EL (cell line): ENCODE measurements around the gene SELENOW.
"Not testable (repeated sequence)": the region's sequence is repeated elsewhere in the genome, so short reads cannot be mapped to it uniquely, and the experiment has no call there.

Source experiments
- DNase-seq: peaks from one replicate; pipeline ENCODE4 v3.0.0-alpha.2; 2016

Gene SELENOW

DNA sequence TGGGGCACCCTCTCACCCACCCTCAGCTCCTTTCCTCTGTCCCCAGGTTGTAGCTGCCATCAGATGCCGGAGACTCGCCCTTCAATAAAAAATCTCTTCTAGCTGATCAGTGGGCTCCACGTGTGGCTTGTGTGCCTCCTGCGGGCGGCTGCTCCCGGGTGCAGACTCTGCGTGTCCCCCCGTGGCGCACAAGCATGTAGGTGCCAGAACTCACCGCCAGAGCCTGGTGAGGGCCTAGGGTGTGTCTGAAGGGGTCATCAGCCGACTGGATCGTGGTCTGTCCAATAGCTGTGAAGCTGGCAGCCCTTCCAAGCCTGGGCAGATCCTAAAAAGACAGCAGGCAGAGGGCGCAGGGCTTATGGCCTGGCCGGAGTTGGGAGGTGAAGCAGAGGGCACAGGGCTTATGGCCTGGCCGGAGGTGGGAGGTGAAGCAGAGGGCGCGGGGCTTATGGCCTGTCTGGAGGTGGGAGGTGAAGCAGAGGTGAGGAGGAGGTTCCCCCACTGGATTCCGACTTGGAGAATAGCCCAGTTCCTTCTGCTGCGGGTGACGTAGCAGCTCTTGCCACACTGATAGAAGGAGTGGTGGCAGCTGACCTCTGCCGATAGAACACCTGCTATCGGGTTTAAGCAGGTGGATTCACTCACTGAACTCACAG lies 21.4 kb upstream of the SELENOW start:
- DNase-seq, result no peak

DNA sequence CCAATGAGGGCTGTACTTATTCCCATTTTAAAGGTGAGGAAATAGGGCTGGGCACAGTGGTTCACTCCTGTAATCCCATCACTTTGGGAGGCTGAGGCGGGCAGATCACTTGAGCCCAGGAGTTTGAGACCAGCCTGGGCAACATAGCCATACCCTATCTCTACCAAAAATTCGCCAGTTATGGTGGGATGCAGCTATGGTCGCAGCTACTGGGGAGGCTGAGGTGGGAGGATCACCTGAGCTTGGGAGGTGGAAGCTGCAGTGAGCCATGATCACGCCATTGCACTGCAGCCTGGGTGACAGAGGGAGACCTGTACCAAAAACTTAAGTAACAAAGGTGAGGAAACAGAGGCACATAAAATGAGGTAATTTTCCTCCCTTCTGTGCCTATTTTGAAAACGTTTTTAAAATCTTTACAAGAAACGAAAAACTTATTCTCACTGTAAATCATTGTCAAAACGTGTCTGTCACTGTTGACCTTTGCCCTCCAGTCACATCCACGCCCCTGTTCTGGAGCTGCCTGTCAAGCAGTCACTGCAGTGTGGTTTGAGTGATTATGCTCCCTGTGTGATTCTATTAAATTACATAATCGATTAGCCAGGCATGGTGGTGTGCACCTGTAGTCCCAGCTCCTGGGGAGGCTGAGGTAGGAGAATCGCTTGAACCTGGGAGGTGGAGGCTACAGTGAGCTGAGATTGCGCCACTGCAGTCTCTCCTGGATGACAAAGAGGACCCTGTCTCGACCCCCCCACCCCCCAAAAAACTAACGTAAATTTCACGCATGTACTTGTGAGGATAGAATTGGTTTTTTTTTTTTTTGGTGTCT lies 20.7 kb upstream of the SELENOW start:
- no peak for DNase-seq

DNA sequence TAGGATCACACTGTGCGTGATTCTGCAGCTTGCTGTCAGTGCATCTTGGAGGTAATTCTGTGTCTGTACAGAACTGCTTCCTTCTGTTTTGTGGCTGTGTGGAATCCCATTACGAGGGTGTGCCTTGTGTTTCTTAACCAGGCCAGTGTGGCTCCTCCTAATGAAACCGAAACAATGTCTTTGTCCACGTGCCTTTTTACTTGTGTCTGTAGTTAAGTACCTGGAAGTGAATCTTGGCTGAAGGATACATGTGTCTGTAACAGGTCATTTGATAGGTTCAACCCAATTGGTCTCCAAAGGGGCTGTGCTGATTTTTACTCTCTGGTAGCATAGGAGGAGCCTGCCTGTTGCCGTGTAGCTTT lies 20.1 kb upstream of the SELENOW start:
- no peak for DNase-seq

DNA sequence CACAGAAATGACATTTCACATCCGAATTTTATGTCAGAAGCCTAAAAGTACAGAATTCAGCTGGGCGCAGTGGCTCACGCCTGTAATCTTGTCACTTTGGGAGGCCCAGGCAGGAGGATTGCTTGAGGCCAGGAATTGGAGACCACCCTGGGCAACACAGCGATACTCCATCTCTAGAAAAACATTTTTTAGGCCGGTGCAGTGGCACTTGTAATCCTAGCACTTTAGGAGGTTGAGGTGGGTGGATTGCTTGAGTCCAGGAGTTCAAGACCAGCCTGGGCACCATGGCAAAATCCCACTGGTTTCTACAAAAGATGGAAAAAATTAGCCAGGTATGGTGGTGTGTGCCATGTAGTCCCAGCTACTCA lies 17.9 kb upstream of the SELENOW start:
- no peak for DNase-seq

DNA sequence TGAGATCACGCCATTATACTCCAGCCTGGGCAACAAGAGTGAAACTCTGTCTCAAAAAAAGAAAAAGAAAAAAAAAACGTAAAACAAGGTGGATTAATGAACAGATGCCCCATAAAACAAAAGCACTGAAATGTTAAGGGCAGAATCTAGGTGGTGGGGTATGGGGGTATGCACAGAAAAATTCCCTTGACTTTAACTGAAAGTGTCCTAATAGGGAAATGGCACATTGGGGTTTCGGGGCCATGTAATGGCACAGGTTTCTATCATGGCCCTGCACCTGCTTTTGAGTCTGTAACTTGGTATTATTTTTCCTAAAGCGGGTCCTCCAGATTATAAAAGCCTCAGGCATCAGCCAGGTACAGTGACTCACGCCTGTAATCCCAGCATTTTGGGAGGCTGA lies 16.9 kb upstream of the SELENOW start:
- DNase-seq, result no peak

DNA sequence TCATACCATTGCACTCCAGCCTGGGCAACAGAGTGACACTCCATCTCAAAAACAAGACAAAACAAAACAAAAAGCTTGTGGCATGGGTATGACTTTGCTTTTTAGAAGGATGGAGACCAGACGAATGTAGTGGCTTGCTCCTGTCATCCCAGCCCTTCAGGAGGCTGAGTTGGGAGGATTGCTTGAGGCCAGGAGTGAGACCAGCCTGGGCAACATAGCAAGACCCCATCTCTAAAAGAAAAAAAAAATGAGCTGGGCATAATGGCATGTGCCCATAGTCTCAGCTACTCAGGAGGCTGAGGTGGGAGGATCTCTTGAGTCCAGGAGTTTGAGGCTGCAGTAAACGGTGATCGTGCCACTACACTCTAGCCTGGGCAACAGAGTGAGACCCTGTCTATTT lies 16.4 kb upstream of the SELENOW start:
- no peak for DNase-seq

DNA sequence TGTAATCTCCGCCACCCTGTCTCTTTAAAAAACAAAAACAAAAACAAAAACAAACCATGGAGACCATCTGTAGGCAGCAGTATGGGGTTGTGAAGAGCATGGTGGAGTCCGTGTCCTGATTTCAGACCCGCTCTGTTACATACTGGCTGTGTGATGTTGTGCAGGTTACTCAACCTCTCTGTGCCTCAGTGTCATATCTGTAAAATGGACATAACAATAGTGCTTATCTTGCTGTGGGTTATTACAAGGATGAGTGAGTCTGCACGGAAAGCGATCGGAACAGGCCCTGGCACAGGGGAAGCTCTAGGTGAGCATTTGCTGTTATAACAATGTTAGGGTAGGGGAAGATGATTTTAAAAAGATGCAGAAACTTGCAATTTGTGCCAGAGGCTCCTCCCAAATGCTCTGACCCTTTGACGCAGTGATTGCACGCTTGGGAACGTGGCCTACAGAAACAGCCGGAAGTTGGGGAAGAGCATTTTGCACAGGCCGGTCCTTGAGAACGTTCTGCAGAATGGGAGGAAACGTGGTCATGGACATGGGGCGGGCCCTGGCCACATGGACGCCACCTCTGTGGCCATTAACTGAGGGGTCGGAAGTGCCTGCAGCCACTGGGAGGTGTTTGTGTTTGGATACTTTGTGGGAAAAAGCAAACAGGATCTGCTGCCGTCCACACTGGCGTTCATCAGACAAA lies 15.7 kb upstream of the SELENOW start:
- DNase-seq, result no peak

DNA sequence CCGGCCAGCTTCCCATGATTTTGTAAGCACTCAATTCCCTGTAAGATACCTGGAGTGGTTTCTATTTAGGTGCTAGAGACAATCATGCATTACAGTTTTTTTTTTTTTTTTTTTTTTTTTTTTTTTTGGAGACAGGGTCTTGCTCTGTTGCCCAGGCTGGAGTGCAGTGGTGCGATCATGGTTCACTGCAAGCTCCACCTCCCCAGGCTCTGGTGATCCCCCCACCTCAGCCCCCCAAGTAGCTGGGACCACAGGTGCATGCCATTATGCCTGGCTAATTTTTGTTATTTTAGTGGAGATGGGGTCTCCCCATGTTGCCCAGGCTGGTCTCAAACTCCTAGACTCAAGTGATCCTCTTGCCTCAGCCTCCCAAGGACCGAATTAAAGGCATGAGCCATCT lies 13.8 kb upstream of the SELENOW start:
- DNase-seq, result not testable (repeated sequence)

DNA sequence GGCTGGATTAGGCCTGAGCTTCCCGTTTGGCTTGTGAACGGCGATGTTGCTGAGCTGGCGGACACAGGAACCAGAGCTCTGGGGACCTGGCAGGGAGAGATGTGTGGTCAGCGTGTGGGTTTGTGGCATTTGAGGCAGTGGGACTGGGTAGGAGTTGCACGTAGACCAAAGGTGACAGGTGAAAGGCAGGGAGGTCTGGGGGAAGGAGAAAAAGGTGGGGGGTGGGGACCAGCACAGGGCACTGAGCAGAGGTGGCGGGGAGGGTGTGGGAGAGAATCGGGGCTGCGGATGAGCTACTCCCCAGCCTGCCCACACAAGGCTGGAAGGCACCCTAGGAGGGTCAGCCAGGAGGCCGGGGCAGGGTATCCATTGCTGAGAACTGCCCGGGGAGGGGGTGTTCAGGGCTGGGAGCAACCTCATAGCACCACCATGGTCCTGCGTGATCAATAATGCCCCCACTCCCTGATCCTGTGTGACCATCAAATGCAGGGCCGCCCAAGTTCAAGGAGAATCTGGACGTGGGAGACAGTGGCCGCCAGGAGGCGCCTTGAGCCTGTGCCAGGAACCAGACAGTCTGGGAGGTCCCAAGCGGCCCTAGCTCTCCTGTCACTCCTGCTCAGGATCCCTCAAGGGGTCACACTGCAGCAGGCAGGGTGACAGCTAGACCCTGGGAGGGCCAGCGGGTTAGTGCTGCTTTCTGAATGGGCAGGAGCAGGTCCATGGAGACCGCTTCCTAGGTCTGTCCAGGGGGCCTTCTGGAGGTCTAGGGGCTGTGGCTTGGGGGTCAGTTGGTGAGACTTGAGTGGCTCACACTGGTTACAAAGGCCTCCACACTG lies 12.8 kb upstream of the SELENOW start:
- DNase-seq, result peak; percentile 54

DNA sequence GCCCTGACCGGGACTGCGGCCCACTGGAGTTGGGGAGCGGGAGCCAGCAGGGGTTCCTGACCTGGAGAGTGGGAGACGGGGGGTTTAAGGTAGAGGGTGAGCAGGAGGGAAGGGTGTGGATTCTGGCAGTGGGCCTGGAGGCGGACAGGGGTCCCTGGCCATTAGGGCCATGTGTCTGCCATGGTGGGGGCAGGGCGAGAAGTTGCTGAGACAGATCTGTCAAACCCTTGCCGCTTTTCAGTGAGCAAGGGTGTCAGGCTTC lies 12.2 kb upstream of the SELENOW start:
- DNase-seq, result no peak

DNA sequence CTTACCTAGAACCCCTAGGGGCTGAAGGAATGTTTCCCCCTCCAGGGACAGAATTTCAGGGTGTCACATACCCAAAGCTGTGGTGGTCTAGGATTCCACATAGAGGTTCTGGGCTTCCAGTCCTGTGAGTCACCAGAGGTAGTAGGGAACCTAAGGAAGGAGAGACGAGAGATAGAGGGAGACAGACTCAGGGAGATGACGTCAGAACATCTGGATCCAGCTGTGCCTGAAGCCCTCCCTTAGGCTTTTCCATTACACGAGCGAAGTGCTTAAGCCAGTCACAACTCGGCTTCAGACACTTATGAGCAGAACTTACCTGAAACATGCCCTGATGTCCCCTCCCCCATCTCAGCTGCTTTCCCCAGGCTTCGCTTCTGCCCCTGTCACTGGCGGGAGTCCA lies 11.8 kb upstream of the SELENOW start:
- no peak for DNase-seq

DNA sequence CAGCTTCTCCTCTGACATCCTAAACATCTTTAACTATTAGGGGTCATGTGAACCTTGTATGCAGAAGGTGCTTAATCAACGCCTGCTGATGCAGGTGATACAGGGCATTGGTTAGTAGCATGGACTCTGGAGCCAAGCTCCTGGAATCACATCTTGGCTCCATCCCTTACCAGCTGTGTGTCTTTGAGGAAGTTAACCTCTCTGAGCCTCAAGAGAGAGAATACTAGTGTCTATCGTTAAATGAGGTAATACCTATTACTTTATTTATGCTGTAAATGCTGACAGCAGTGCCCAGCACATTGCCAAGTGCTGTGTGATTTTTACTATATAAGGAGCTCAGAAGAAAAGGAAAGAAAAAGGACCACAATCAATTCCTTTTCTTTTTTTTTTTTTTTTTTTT lies 11.2 kb upstream of the SELENOW start:
- DNase-seq, result no peak

DNA sequence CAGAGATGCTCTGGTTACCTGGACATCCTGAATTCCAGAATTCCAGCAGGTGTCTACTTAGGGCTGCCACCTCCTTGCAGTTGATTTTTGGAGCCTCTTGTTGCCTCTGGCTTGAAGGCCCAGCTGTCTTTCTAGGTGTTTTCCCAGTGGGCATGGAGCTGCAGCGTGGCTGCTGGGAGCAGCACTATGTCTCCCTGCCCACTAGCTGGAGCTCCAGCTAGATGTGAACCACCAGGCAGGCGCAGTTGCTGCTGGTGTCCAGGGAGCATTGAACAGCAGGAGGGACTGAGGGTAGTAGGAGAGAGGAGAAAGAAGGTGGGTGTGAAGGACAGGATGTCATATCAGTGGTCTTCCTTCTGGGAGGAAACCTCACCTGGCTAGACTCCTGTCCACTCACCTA lies 9.9 kb upstream of the SELENOW start:
- DNase-seq, result no peak

DNA sequence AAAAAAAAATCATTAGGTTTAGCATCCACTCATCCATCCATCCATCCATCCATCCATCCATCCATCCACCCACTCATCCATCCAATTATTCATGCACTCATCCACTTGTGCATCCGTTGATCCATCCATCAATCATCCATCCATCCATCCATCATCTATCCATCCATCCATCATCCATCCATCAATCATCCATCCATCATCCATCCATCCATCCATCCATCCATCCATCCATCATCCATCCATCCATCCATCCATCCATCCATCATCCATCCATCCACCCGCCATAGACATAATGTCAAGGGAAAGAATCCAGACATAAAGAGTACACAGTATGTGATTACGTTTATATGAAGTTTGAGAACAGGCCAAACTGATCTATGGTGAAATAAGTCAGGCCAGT lies 9.0 kb upstream of the SELENOW start:
- DNase-seq, result no peak

DNA sequence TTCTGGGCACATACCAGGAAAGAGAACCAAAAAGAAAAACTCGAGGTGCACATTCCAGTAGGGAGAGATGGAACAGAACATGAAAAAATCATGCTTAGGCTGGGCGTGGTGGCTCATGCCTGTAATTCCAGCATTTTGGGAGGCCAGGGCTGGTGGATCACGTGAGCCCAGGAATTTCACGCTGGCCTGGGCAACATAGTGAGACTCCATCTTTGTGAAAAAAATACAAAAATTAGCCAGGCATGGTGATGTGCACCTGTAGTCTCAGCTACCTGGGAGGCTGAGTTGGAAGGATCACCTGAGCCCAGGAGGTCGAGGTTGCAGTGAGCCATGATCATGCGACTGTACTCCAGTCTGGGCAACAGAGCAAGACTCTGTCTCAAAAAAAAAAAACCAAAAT lies 7.2 kb upstream of the SELENOW start:
- DNase-seq, result not testable (repeated sequence)

DNA sequence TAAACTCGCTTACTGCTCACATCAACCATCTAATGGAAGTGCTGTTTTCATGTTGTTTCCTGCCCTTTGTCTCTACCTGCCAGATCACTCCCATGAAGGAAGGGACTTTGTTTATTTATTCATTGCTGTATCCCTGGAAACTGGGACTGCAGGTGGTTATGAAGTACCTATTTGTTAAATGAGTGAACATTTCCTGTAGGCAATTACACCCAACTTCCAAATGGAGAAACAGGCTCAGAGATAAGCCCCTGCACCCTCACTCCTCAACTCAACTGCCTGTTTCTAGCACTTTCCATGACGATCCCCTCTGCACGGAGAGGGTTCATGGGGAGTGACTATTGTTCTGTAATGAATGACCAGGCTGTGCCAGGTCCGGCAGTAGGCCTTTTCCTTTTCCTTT lies 1.9 kb upstream of the SELENOW start:
- no peak for DNase-seq

DNA sequence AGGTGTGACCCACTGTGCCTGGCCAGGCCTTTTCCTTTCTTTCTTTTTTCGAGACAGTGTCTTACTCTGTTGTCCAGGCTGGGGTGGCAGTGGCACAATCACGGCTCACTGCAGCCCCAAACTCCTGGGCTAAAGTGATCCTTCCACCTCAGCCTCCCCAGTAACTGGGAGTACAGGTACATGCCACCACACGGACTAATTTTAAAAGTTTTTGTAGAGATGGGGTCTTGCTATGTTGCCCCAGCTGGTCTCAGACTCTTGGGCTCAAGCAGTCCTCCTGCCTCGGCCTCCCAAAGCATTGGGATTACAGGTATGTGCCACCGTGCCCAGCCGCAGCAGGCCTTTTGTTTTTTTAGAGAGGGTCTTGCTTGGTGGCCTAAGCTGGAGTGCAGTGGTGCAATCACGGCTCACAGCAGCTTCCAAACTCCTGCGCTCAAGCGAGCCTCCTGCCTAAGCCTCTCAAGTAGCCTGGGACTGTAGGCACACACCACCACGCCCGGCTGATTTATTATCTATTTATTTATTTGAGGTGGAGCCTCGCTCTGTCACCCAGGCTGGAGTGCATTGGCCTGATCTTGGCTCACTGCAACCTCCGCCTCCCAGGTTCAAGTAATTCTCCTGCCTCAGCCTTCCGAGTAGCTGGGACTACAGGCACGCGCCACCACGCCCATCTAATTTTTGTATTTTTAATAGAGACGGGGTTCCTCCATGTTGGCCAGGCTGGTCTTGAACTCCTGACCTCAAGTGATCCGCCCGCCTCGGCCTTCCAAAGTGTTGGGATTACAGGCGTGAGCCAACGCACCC lies 1.1 kb upstream of the SELENOW start:
- DNase-seq, result not testable (repeated sequence)

DNA sequence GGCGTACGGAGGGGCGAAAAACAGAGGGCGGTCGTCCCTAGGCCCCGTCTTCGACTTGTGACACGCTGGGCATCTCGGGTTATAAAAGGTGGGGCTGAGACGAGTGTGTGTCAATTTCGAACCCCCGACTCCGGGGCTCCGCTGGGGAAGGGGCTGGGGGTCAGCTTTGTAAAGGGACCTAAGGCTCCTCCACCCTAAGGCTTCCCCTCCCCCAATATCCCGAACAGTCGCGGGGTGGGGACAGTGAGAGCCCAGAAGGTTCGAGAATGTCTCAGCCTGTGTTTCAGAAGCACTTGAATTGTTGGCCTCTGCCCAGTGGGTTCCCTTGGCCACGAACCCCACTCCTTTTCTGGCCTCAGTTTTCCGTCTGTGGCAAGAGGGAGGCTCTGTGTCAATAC lies 450 bp downstream of the SELENOW start:
- DNase-seq, result no peak

DNA sequence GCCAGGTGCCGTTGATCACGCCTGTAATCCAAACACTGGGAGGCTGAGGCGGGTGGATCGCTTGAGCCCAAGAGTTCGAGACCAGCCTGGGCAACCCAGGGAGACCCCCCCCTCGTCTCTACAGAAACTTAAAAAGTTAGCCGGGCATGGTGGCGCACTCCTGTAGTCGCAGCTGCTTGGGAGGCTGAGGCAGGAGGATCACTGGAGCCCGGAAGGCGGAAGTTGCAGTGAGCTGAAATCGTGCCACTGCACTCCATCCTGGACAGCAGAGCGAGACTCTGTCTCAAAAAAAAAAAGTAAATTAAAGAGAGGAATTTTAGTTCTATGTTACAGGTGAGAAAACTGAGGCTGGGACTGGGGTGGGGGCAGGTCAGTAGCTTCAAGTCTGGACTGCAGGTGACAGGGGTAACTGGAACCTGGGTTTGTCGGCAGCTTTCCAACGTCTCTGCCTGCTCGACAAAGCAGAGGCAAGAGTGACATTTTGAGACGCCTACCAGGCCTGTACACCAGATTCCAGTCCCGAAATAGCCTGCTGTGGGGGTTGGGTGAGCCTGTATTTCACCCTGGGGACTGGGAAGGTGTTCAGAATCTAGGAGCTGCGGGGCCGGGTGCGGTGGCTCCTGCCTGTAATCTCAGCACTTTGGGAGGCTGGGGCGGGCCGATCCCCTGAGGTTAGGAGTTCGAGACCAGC lies 1.2 kb downstream of the SELENOW start:
- DNase-seq, result no peak

DNA sequence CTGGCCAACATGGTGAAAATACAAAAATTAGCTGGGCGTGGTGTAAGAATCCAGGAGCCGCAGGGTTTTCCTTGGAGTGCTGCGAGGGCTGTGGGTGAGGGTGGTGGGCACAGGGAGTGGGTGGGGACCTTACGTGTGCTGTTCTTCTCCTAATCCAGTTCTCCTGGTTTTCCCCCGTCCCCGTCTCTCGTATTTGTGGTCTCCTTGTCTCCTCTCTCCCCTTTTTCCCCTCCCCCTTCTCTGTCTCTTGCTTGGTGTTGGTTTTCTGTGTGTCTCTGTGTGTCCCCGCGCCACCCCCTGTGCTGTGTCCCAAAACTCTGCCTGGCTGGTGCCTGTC lies 1.7 kb downstream of the SELENOW start:
- no peak for DNase-seq

DNA sequence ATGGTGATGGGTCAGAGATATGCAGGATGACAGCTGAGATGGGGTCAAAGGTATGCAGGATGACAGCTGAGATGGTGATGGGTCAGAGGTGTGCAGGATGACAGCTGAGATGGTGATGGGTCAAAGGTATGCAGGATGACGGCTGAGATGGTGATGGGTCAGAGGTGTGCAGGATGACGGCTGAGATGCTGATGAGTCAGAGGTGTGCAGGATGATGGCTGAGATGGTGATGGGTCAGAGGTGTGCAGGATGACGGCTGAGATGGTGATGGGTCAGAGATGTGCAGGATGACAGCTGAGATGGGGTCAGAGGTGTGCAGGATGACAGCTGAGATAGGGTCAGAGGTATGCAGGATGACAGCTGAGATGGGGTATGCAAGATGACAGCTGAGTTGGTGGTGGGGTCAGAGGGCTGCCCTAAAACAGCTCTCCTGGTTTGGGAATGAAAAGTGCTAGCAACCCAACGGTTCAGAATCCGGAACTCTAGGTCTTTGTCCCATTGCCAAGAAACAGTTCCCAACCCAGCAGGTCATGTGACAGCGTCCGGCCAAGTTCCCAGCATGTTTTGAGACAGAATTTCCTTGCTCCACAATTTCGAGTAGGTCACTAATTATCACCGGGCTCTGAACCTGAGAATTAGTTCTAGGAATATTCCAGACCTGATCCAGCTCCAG lies 3.2 kb downstream of the SELENOW start:
- DNase-seq, result no peak

DNA sequence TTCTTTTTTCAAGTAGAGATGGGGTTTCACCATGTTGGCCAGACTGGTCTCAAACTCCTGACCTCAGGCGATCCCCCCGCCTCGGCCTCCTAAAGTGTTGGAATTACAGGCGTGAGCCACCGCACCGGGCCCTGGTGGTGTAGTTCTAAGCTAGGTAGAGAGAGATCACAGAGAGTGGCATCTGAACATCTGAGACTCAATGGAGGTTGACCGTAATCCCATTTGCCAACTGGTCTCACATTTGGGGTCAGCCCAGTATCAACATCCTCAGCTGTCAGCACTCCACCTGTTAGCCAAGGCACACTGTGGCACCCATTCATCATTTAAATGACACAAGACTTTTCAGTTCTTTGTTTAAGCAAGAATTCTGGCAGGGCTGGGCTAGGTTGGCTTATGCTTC lies 8.1 kb downstream of the SELENOW start:
- no peak for DNase-seq
